HCT116 (cell line): ENCODE measurements around the gene IPCEF1. TPM values are rescaled to one million over a fixed set of nuclear protein-coding genes. Genes with fewer than 3 reads are reported as not detected.

ENCODE experiments used
- ATAC-seq: fragments of 200-7000 bp; cut with Tn5 transposase; 2 replicates; pipeline ENCODE4 v1.9.1; 2020; ENCODE audit warnings: mild to moderate bottlenecking, moderate library complexity
- BruUV-seq: library from RNA; stranded (reverse); fragments of 400-500 nt; replicated peaks from 2 replicates; lab custom pipeline; 2021; lab: Mats Ljungman, UMichigan
- CTCF ChIA-PET: fragments of 300-600 bp; sonication (Branson Sonifier 250); formaldehyde crosslinking; loops from one replicate; lab custom pipeline; 2021; ENCODE audit warnings: antibody characterized with exemption; lab: Charles Lee
- POLR2A ChIA-PET: fragments of 300-600, 350-600 bp; sonication (Branson Sonifier 250); formaldehyde crosslinking; loops from one replicate; lab custom pipeline; 2021; ENCODE audit warnings: antibody characterized with exemption; lab: Charles Lee
- RAD21 ChIA-PET, 2 experiments: fragments of 300-600 bp; sonication (Branson Sonifier 250); formaldehyde crosslinking; loops; one replicate each; lab custom pipeline; 2023; ENCODE audit warnings: low total read pairs in 2 of 2; ENCODE audit not compliant: uncharacterized antibody in 2 of 2, unreplicated experiment in 2 of 2, low non-redundant PET in 1 of 2; lab: Charles Lee
- DNase-seq: peaks from one replicate; pipeline ENCODE4 v3.0.0-alpha.2; 2010; ENCODE audit warnings: low read depth, low spot score
- H2AFZ ChIP-seq: fragments of 200-600 bp; shearing (Covaris generic), sonication (generic); 2 replicates; pipeline ENCODE4 v1.6.1; 2017; ENCODE audit warnings: low read depth, mixed run types, mixed read lengths, antibody characterized with exemption, low read length; ENCODE audit not compliant: poor library complexity, severe bottlenecking
- H3K27ac ChIP-seq: 2 replicates; pipeline ENCODE4 v1.5.1; 2012; ENCODE audit warnings: low read depth, low read length
- H3K27me3 ChIP-seq: fragments of 200-600 bp; sonication (generic); 2 replicates; pipeline ENCODE4 v1.6.1; 2016; ENCODE audit warnings: mixed run types, low read length, mixed read lengths; ENCODE audit not compliant: insufficient read depth
- H3K36me3 ChIP-seq, 2 experiments: fragments of 200-500 bp in 1 of 2; fragments of 200-600 bp in 1 of 2; sonication (Bioruptor generic) in 1 of 2; sonication (generic) in 1 of 2; 2 replicates each; pipeline versions ENCODE4 v1.5.1 to v1.6.1; 2014 to 2016; ENCODE audit warnings: low read length in 2 of 2, inconsistent platforms in 1 of 2, mixed read lengths in 1 of 2, mixed run types in 1 of 2; ENCODE audit not compliant: insufficient read depth in 2 of 2, control insufficient read depth in 1 of 2
- H3K4me1 ChIP-seq, 2 experiments: fragments of 200-600 bp in 1 of 2; sonication (generic) in 1 of 2; 2 replicates each; pipeline versions ENCODE4 v1.5.1 to v1.6.1; 2012 to 2017; ENCODE audit warnings: low read length in 2 of 2, inconsistent platforms in 1 of 2, mild to moderate bottlenecking in 1 of 2, mixed read lengths in 1 of 2, mixed run types in 1 of 2, moderate library complexity in 1 of 2; ENCODE audit not compliant: insufficient read depth in 2 of 2, control insufficient read depth in 1 of 2
- H3K4me2 ChIP-seq: fragments of 200-600 bp; sonication (generic); 2 replicates; pipeline ENCODE4 v1.6.1; 2017; ENCODE audit warnings: mixed run types, low read length, mixed read lengths
- H3K4me3 ChIP-seq, 2 experiments: fragments of 200-600 bp in 1 of 2; sonication (generic) in 1 of 2; replicated peaks in 1 of 2; 2 replicates each; pipeline ENCODE4 v1.5.1; 2011 to 2016; ENCODE audit warnings: low read length in 2 of 2, control low read depth in 1 of 2, low read depth in 1 of 2, mild to moderate bottlenecking in 1 of 2, mixed read lengths in 1 of 2, mixed run types in 1 of 2
- H3K79me2 ChIP-seq: fragments of 200-600 bp; sonication (generic); 2 replicates; pipeline ENCODE4 v1.6.1; 2017; ENCODE audit warnings: mild to moderate bottlenecking, mixed run types, low read length, moderate library complexity, mixed read lengths; ENCODE audit not compliant: insufficient read depth
- H3K9ac ChIP-seq: fragments of 200-600 bp; sonication (generic); 2 replicates; pipeline ENCODE4 v1.6.1; 2016; ENCODE audit warnings: low read length, mixed read lengths
- H3K9me2 ChIP-seq: fragments of 200-600 bp; sonication (generic), shearing (Covaris generic); 2 replicates; pipeline ENCODE4 v1.6.1; 2017; ENCODE audit warnings: mixed run types, mild to moderate bottlenecking, moderate library complexity; ENCODE audit not compliant: insufficient read depth
- H3K9me3 ChIP-seq, 2 experiments: fragments of 200-500 bp in 1 of 2; fragments of 200-600 bp in 1 of 2; sonication (Bioruptor generic) in 1 of 2; sonication (generic) in 1 of 2; 2 replicates each; pipeline ENCODE4 v1.6.1; 2014 to 2017; ENCODE audit warnings: low read length in 2 of 2, mixed read lengths in 2 of 2, inconsistent platforms in 1 of 2, low read depth in 1 of 2, mild to moderate bottlenecking in 1 of 2, mixed run types in 1 of 2, moderate library complexity in 1 of 2; ENCODE audit not compliant: control insufficient read depth in 1 of 2, insufficient read depth in 1 of 2
- H4K20me1 ChIP-seq: fragments of 200-600 bp; sonication (generic), shearing (Covaris generic); 2 replicates; pipeline ENCODE4 v1.6.1; 2017; ENCODE audit warnings: mixed run types, mild to moderate bottlenecking, moderate library complexity; ENCODE audit not compliant: insufficient read depth
- CBX3 ChIP-seq: IDR thresholded peaks from 2 replicates; pipeline ENCODE4 v1.6.1; 2012; ENCODE audit warnings: low read depth
- EGR1 ChIP-seq: IDR thresholded peaks from 2 replicates; pipeline ENCODE4 v1.6.1; 2012; ENCODE audit warnings: low read depth
- ELF1 ChIP-seq: IDR thresholded peaks from 2 replicates; pipeline ENCODE4 v1.6.1; 2012; ENCODE audit warnings: low read depth, borderline replicate concordance
- EZH2 ChIP-seq: fragments of 200-600 bp; sonication (generic); IDR thresholded peaks from 2 replicates; pipeline ENCODE4 v1.6.1; 2017; ENCODE audit warnings: antibody characterized with exemption, mixed run types
- EZH2phosphoT487 ChIP-seq: fragments of 200-600 bp; IDR thresholded peaks from 2 replicates; pipeline ENCODE4 v1.6.1; 2018; ENCODE audit warnings: antibody characterized with exemption, borderline replicate concordance
- FOSL1 ChIP-seq: IDR thresholded peaks from 2 replicates; pipeline ENCODE4 v1.6.1; 2012; ENCODE audit warnings: low read depth
- POLR2A ChIP-seq: IDR thresholded peaks from 2 replicates; pipeline ENCODE4 v1.7.0; 2011; ENCODE audit warnings: borderline replicate concordance; ENCODE audit not compliant: insufficient read depth, insufficient read length; ENCODE audit errors: extremely low read depth
- POLR2AphosphoS5 ChIP-seq: IDR thresholded peaks from 2 replicates; pipeline ENCODE4 v1.6.1; 2011; ENCODE audit warnings: mild to moderate bottlenecking, low read depth, low read length, moderate library complexity
- SIN3A ChIP-seq: IDR thresholded peaks from 2 replicates; pipeline ENCODE4 v1.6.1; 2012; ENCODE audit warnings: low read depth
- SRF ChIP-seq: IDR thresholded peaks from 2 replicates; pipeline ENCODE4 v1.6.1; 2012; ENCODE audit warnings: low read depth
- TCF7L2 ChIP-seq: IDR thresholded peaks from 2 replicates; pipeline ENCODE4 v1.7.0; 2011; ENCODE audit warnings: borderline replicate concordance, inconsistent platforms; ENCODE audit not compliant: insufficient read depth, insufficient read length; ENCODE audit errors: extremely low read depth
- YY1 ChIP-seq: IDR thresholded peaks from 2 replicates; pipeline ENCODE4 v1.6.1; 2011; ENCODE audit warnings: low read length, low read depth, moderate library complexity, mild to moderate bottlenecking; ENCODE audit not compliant: insufficient replicate concordance; ENCODE audit errors: extremely low read depth
- ZFX ChIP-seq: fragments of 450-650 bp; IDR thresholded peaks from 2 replicates; pipeline ENCODE4 v1.6.1; 2017
- ZNF274 ChIP-seq: fragments of 200-500 bp; sonication (Bioruptor generic); IDR thresholded peaks from 2 replicates; pipeline ENCODE4 v1.6.1; 2014; ENCODE audit warnings: mild to moderate bottlenecking, low read depth, low read length, inconsistent platforms
- intact Hi-C: fragments of 100-400 bp; cut with micrococcal nuclease; formaldehyde crosslinking; loops from 2 replicates; pipeline ENCODE4 v1.10.0; 2022
- total RNA-seq: library from RNA; stranded (reverse); gene quantifications from one replicate; pipeline ENCODE4 v1.2.1, GENCODE V29; 2021; ENCODE audit not compliant: unreplicated experiment
- TF ChIP-seq, protein P1 (sequence below): IDR thresholded peaks from 2 replicates; pipeline ENCODE4 v1.6.1; 2012
- TF ChIP-seq, protein P2 (sequence below), 3 experiments: fragments of 200-600 bp in 1 of 3; sonication (generic) in 1 of 3; IDR thresholded peaks in 2 of 3; conservative IDR thresholded peaks in 1 of 3; 2 replicates each; pipeline ENCODE4 v1.5.1; 2012 to 2017; ENCODE audit warnings: low read depth in 2 of 3, low read length in 2 of 3, antibody characterized with exemption in 1 of 3, borderline replicate concordance in 1 of 3, control low read depth in 1 of 3, mild to moderate bottlenecking in 1 of 3, mixed read lengths in 1 of 3, mixed run types in 1 of 3, moderate library complexity in 1 of 3; ENCODE audit not compliant: insufficient read depth in 1 of 3
- TF ChIP-seq, protein P3 (sequence below): IDR thresholded peaks from 2 replicates; pipeline ENCODE4 v1.6.1; 2012
- TF ChIP-seq, protein P4 (sequence below): IDR thresholded peaks from 2 replicates; pipeline ENCODE4 v1.6.1; 2011; ENCODE audit warnings: mild to moderate bottlenecking, low read length, moderate library complexity; ENCODE audit not compliant: insufficient replicate concordance; ENCODE audit errors: extremely low read depth
- TF ChIP-seq, protein P5 (sequence below): IDR thresholded peaks from 2 replicates; pipeline ENCODE4 v1.6.1; 2012; ENCODE audit warnings: low read depth

Gene IPCEF1
- total RNA-seq, 1 experiment from 2014 or later = 0.32 TPM

DNA sequence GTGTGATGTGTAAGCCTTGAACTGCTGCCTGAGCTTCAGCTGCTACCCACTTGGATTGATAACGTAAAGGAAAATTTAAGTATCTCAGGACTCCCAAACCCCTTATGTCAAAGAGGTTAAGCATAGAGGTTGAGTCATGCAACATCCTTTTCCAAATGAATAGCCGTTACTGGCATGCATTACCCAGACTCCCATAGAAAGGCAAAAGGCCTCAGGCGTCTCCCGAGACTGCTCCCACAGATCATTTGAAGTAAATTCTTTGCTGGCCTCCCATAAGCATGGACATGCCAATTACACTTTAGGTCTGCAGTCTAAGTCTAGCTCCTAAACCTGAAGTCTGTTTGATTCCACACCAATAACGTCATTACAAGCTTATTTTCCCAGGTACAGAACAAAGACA is 14.7 kb downstream of the IPCEF1 start:
- H4K20me1 ChIP-seq = no peaks in the 10 kb centered on the region
- intact Hi-C loops = no loop called here
- H3K27ac ChIP-seq = no peak overlapping the region
- H3K4me2 ChIP-seq = no peak overlapping the region
- no peak for DNase-seq
- no peaks in the 10 kb centered on the region for H3K27me3 ChIP-seq
- H3K9me3 ChIP-seq = no peaks in the 10 kb centered on the region
- RAD21 ChIA-PET = no interaction called here
- TF ChIP-seq, protein P1, sequence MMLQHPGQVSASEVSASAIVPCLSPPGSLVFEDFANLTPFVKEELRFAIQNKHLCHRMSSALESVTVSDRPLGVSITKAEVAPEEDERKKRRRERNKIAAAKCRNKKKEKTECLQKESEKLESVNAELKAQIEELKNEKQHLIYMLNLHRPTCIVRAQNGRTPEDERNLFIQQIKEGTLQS = no peak
- TF ChIP-seq SIN3A (no peak), SRF (no peak), EZH2 (no peak), EGR1 (no peak), FOSL1 (no peak), EZH2phosphoT487 (no peak), ELF1 (no peak), ZNF274 (no peak), YY1 (no peak), POLR2AphosphoS5 (no peak), POLR2A (no peak), CBX3 (no peak), ZFX (no peak), TCF7L2 (no peak)
- TF ChIP-seq, protein P2, sequence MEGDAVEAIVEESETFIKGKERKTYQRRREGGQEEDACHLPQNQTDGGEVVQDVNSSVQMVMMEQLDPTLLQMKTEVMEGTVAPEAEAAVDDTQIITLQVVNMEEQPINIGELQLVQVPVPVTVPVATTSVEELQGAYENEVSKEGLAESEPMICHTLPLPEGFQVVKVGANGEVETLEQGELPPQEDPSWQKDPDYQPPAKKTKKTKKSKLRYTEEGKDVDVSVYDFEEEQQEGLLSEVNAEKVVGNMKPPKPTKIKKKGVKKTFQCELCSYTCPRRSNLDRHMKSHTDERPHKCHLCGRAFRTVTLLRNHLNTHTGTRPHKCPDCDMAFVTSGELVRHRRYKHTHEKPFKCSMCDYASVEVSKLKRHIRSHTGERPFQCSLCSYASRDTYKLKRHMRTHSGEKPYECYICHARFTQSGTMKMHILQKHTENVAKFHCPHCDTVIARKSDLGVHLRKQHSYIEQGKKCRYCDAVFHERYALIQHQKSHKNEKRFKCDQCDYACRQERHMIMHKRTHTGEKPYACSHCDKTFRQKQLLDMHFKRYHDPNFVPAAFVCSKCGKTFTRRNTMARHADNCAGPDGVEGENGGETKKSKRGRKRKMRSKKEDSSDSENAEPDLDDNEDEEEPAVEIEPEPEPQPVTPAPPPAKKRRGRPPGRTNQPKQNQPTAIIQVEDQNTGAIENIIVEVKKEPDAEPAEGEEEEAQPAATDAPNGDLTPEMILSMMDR (IDR thresholded peaks at IDR 0.05 in 2 of 3, conservative IDR thresholded peaks at IDR 0.05 in 1 of 3; ENCODE audit: borderline replicate concordance in 1 of 3, insufficient read depth in 1 of 3, low read depth in 2 of 3, low read length in 2 of 3) = no peak
- TF ChIP-seq, protein P3, sequence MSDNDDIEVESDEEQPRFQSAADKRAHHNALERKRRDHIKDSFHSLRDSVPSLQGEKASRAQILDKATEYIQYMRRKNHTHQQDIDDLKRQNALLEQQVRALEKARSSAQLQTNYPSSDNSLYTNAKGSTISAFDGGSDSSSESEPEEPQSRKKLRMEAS = no peak
- TF ChIP-seq, protein P4, sequence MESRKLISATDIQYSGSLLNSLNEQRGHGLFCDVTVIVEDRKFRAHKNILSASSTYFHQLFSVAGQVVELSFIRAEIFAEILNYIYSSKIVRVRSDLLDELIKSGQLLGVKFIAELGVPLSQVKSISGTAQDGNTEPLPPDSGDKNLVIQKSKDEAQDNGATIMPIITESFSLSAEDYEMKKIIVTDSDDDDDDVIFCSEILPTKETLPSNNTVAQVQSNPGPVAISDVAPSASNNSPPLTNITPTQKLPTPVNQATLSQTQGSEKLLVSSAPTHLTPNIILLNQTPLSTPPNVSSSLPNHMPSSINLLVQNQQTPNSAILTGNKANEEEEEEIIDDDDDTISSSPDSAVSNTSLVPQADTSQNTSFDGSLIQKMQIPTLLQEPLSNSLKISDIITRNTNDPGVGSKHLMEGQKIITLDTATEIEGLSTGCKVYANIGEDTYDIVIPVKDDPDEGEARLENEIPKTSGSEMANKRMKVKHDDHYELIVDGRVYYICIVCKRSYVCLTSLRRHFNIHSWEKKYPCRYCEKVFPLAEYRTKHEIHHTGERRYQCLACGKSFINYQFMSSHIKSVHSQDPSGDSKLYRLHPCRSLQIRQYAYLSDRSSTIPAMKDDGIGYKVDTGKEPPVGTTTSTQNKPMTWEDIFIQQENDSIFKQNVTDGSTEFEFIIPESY = no peak
- TF ChIP-seq, protein P5, sequence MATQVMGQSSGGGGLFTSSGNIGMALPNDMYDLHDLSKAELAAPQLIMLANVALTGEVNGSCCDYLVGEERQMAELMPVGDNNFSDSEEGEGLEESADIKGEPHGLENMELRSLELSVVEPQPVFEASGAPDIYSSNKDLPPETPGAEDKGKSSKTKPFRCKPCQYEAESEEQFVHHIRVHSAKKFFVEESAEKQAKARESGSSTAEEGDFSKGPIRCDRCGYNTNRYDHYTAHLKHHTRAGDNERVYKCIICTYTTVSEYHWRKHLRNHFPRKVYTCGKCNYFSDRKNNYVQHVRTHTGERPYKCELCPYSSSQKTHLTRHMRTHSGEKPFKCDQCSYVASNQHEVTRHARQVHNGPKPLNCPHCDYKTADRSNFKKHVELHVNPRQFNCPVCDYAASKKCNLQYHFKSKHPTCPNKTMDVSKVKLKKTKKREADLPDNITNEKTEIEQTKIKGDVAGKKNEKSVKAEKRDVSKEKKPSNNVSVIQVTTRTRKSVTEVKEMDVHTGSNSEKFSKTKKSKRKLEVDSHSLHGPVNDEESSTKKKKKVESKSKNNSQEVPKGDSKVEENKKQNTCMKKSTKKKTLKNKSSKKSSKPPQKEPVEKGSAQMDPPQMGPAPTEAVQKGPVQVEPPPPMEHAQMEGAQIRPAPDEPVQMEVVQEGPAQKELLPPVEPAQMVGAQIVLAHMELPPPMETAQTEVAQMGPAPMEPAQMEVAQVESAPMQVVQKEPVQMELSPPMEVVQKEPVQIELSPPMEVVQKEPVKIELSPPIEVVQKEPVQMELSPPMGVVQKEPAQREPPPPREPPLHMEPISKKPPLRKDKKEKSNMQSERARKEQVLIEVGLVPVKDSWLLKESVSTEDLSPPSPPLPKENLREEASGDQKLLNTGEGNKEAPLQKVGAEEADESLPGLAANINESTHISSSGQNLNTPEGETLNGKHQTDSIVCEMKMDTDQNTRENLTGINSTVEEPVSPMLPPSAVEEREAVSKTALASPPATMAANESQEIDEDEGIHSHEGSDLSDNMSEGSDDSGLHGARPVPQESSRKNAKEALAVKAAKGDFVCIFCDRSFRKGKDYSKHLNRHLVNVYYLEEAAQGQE = no peak
- no peak for ATAC-seq
- H3K4me3 ChIP-seq = no peak overlapping the region
- no peak overlapping the region for H2AFZ ChIP-seq
- POLR2A ChIA-PET = no interaction called here
- H3K36me3 ChIP-seq = no peaks in the 10 kb centered on the region
- no peaks in the 10 kb centered on the region for H3K4me1 ChIP-seq
- no peak overlapping the region for H3K9ac ChIP-seq
- no peaks in the 10 kb centered on the region for H3K79me2 ChIP-seq
- CTCF ChIA-PET = no interaction called here
- BruUV-seq = no TSS peak
- H3K9me2 ChIP-seq = no peaks in the 10 kb centered on the region
